ENCODE results near the gene HYAL3.
"Not testable (repeated sequence)": the region's sequence is repeated elsewhere in the genome, so short reads cannot be mapped to it uniquely, and the experiment has no call there.

HYAL3 gene

GRCh38 chr3:50314342-50314741, 15.1 kb upstream of the HYAL3 start:
- DNase-seq (ENCODE audit: low read depth in 3 of 3): no peak

GRCh38 chr3:50312041-50312440, 12.8 kb upstream of the HYAL3 start:
- DNase-seq (ENCODE audit: low read depth in 3 of 3): not testable (repeated sequence)

- DNase-seq (ENCODE audit: low read depth in 3 of 3): no peak
These were observed 5.4 kb upstream of the HYAL3 start for GRCh38 chr3:50304601-50305000.

GRCh38 chr3:50303013-50303815, 4.0 kb upstream of the HYAL3 start, which contains the start of gene HYAL1:
Gene HYAL1 (minus strand): TSS chr3:50303574. CDS start chr3:50302956, 618 bp downstream.
- no peak for DNase-seq (ENCODE audit: low read depth in 3 of 3)

- no peak for DNase-seq (ENCODE audit: low read depth in 3 of 3)
These were observed 3.1 kb upstream of the HYAL3 start for GRCh38 chr3:50302095-50303012.

- no peak for DNase-seq (ENCODE audit: low read depth in 3 of 3)
These were observed 1.6 kb upstream of the HYAL3 start for GRCh38 chr3:50300681-50301254.

- no peak for DNase-seq (ENCODE audit: low read depth in 3 of 3)
These were observed 900 bp upstream of the HYAL3 start for GRCh38 chr3:50299929-50300680.

- DNase-seq (ENCODE audit: low read depth in 3 of 3): no peak
These were observed 378 bp upstream of the HYAL3 start for GRCh38 chr3:50299638-50299928.

- DNase-seq (ENCODE audit: low read depth in 3 of 3): no peak
These were observed 1.1 kb downstream of the HYAL3 start for GRCh38 chr3:50297896-50298725.

GRCh38 chr3:50297384-50297775, 1.8 kb downstream of the HYAL3 start:
- no peak for DNase-seq (ENCODE audit: low read depth in 3 of 3)

- DNase-seq (ENCODE audit: low read depth in 3 of 3): no peak
These were observed 2.4 kb downstream of the HYAL3 start for GRCh38 chr3:50296721-50297383.

GRCh38 chr3:50295553-50296431, 3.4 kb downstream of the HYAL3 start:
- DNase-seq (ENCODE audit: low read depth in 3 of 3): no peak

GRCh38 chr3:50294492-50295403, 4.5 kb downstream of the HYAL3 start:
- DNase-seq (ENCODE audit: low read depth in 3 of 3): no peak

GRCh38 chr3:50294089-50294488, 5.1 kb downstream of the HYAL3 start:
- DNase-seq (ENCODE audit: low read depth in 3 of 3): no peak

- no peak for DNase-seq (ENCODE audit: low read depth in 3 of 3)
These were observed 6.0 kb downstream of the HYAL3 start for GRCh38 chr3:50293079-50293801.

GRCh38 chr3:50292159-50293078, 6.8 kb downstream of the HYAL3 start, which contains the start of gene IFRD2:
Gene IFRD2 (minus strand): TSS chr3:50292429. CDS start chr3:50292274, 155 bp downstream.
- DNase-seq (ENCODE audit: low read depth in 3 of 3): peak; percentile 81 to 93 (median 93)
